A549 (cell line): Measurements from ENCODE around the gene LCN12. TPM values are rescaled to one million over a fixed set of nuclear protein-coding genes. Genes with fewer than 3 reads are reported as not detected.
A peak's percentile ranks its signal among the peaks of the same experiment; 100 is the strongest.

ENCODE experiments used
- ATAC-seq, 2 experiments: fragments of 200-7000 bp in 1 of 2; fragments of >200 bp in 1 of 2; cut with Nextera tagmentation in 1 of 2; cut with Tn5 transposase in 1 of 2; 3 replicates each; pipeline versions ENCODE4 v1.8.0 to v1.9.1; 2018 to 2020; ENCODE audit warnings: mild to moderate bottlenecking in 1 of 2, moderate library complexity in 1 of 2
- CTCF ChIA-PET: fragments of 300-600 bp; sonication (Branson Sonifier 250); formaldehyde crosslinking; extraction: SDS; loops from one replicate; lab custom pipeline; 2021; ENCODE audit warnings: antibody characterized with exemption, inconsistent platforms; lab: Yijun Ruan, JAX
- POLR2A ChIA-PET: fragments of 350-600 bp; formaldehyde crosslinking; extraction: SDS; loops from one replicate; lab custom pipeline; 2021; ENCODE audit warnings: antibody characterized with exemption, inconsistent platforms; lab: Yijun Ruan, JAX
- DNase-seq, 2 experiments: peaks; one replicate each; pipeline versions ENCODE4 v3.0.0 to v3.0.0-alpha.2; 2011 to 2016; ENCODE audit warnings: low read depth in 1 of 2, low spot score in 1 of 2
- FAIRE-seq: peaks from 2 replicates; lab custom pipeline; 2011; peaks lifted over from hg19 to GRCh38; lab: Jason Lieb, UNC
- H3K27ac ChIP-seq, 2 experiments: fragments of >200 bp; sonication (Bioruptor Twin); formaldehyde crosslinking; 3 replicates each; pipeline ENCODE4 v1.5.1; 2016 to 2017
- H3K4me1 ChIP-seq: fragments of >200 bp; sonication (Bioruptor Twin); formaldehyde crosslinking; 3 replicates; pipeline ENCODE4 v1.6.1; 2016
- H3K4me2 ChIP-seq: fragments of >200 bp; sonication (Bioruptor Twin); formaldehyde crosslinking; 3 replicates; pipeline ENCODE4 v1.6.1; 2016
- H3K4me3 ChIP-seq: fragments of >200 bp; sonication (Bioruptor Twin); formaldehyde crosslinking; 3 replicates; pipeline ENCODE4 v1.5.1; 2016
- H3K9me3 ChIP-seq: fragments of >200 bp; sonication (Bioruptor Twin); formaldehyde crosslinking; 3 replicates; pipeline ENCODE4 v1.6.1; 2016
- CBX8 ChIP-seq: fragments of 200-600 bp; sonication (generic); IDR thresholded peaks from 2 replicates; pipeline ENCODE4 v1.6.1; 2016
- CHD2 ChIP-seq: fragments of 150-350 bp; IDR thresholded peaks from 2 replicates; pipeline ENCODE4 v1.6.1; 2014; ENCODE audit warnings: low read length; ENCODE audit not compliant: partially characterized antibody
- EHMT2 ChIP-seq: fragments of 200-600 bp; sonication (generic); IDR thresholded peaks from 2 replicates; pipeline ENCODE4 v1.6.1; 2016; ENCODE audit warnings: antibody characterized with exemption, low read depth, mild to moderate bottlenecking, moderate library complexity
- EP300 ChIP-seq, 2 experiments: fragments of >200 bp; sonication (Bioruptor Twin); formaldehyde crosslinking; IDR thresholded peaks; 2 replicates in 1 of 2; 3 replicates in 1 of 2; pipeline ENCODE4 v1.6.1; 2016 to 2017
- FOSB ChIP-seq: fragments of 250-450 bp; sonication (Bioruptor Pico); IDR thresholded peaks from 2 replicates; pipeline ENCODE4 v1.5.0; 2020; ENCODE audit warnings: mild to moderate bottlenecking, moderate library complexity
- GATA3 ChIP-seq: IDR thresholded peaks from 2 replicates; pipeline ENCODE4 v1.6.1; 2012; ENCODE audit warnings: borderline replicate concordance
- KDM1A ChIP-seq: fragments of 200-600 bp; sonication (generic); IDR thresholded peaks from 2 replicates; pipeline ENCODE4 v1.6.1; 2016; ENCODE audit warnings: low read depth, mild to moderate bottlenecking
- KDM5A ChIP-seq: fragments of 200-600 bp; sonication (generic); IDR thresholded peaks from 2 replicates; pipeline ENCODE4 v1.6.1; 2016; ENCODE audit warnings: antibody characterized with exemption, mild to moderate bottlenecking
- MAFK ChIP-seq: fragments of 450-650 bp; IDR thresholded peaks from 2 replicates; pipeline ENCODE4 v1.6.1; 2014; ENCODE audit not compliant: partially characterized antibody
- MAZ ChIP-seq: fragments of 150-350 bp; IDR thresholded peaks from 2 replicates; pipeline ENCODE4 v1.6.1; 2014; ENCODE audit warnings: antibody characterized with exemption, low read depth, low read length, borderline replicate concordance
- NFE2L2 ChIP-seq: fragments of 150-350 bp; conservative IDR thresholded peaks from 2 replicates; pipeline ENCODE4 v1.6.1; 2014; ENCODE audit warnings: low read length
- NR3C1 ChIP-seq: fragments of >200 bp; sonication (Bioruptor Twin); formaldehyde crosslinking; IDR thresholded peaks from 3 replicates; pipeline ENCODE4 v1.6.1; 2017
- PHF8 ChIP-seq: fragments of 200-600 bp; sonication (generic); IDR thresholded peaks from 2 replicates; pipeline ENCODE4 v1.6.1; 2016; ENCODE audit warnings: low read depth, mild to moderate bottlenecking, antibody characterized with exemption, moderate library complexity, borderline replicate concordance
- POLR2AphosphoS2 ChIP-seq: conservative IDR thresholded peaks from 2 replicates; pipeline ENCODE4 v1.6.1; 2012; ENCODE audit warnings: low read length, improper control_type of control experiment, inconsistent platforms
- RCOR1 ChIP-seq: fragments of 150-350 bp; IDR thresholded peaks from 2 replicates; pipeline ENCODE4 v1.6.1; 2014; ENCODE audit warnings: antibody characterized with exemption, low read length, low read depth
- TFCP2L1 ChIP-seq: fragments of 250-450 bp; sonication (Bioruptor Pico); IDR thresholded peaks from 2 replicates; pipeline ENCODE4 v1.5.0; 2021; ENCODE audit warnings: mild to moderate bottlenecking
- WGBS: methylation state at CpG from one replicate; pipeline ENCODE4 v1.1.6; 2017; ENCODE audit errors: missing lambda C conversion rate; 5-methylcytosine and 5-hydroxymethylcytosine counted together
- polyA plus RNA-seq, 4 experiments: library from polyadenylated mRNA; depleted of rRNA in 3 of 4; stranded (reverse); fragments of >200 nt; fragmentation: RNase III in 1 of 4; extraction: RNeasy Plus Mini Kit Qiagen cat#74134 plus additional on column Dnase treatment in 1 of 4; gene quantifications; 2 replicates in 3 of 4; 3 replicates in 1 of 4; pipeline ENCODE4 v1.2.3, GENCODE V29; 2011 to 2017
- TF ChIP-seq, protein P1 (sequence below): fragments of 200-600 bp; sonication (generic); IDR thresholded peaks from 2 replicates; pipeline ENCODE4 v1.6.1; 2016; ENCODE audit warnings: antibody characterized with exemption, mild to moderate bottlenecking, moderate library complexity
- TF ChIP-seq, protein P2 (sequence below): fragments of 250-450 bp; sonication (Bioruptor Pico); IDR thresholded peaks from 2 replicates; pipeline ENCODE4 v1.5.0; 2021; ENCODE audit warnings: mild to moderate bottlenecking, moderate library complexity, borderline replicate concordance

LCN12 gene
- polyA plus RNA-seq, 2 of the 4 experiments (the other 2 are of a cell fraction), result 0.74 to 3.0 TPM

DNA sequence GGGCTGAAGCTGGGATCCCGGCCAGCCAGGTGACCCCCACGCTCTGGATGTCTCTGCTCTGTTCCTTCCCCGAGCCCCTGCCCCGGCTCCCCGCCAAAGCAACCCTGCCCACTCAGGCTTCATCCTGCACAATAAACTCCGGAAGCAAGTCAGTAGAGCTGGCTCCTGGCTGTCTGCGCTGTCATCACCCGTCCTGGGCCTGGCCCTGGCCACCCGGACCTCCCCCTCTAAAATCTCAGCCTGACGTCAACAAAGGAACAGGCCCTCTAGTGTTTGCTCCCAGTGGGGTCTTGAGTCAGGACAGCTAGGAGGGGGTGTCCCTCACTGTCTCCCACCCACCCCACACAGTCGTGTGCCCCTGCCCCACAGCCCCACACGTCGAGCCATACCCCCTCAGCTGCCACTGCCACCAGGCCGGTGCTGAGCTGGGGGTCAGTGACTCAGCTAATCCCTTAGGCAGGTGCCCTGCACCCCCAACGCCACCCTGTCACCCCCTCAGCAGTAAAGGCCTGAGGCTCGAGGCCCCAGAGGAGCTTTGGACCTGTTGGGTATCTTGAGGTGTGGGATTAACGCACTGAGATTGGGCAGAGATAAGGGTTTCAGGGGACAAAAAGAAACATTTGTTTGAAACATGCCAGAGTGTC is 29.6 kb downstream of the LCN12 start (continued):
- TF ChIP-seq, protein P1, sequence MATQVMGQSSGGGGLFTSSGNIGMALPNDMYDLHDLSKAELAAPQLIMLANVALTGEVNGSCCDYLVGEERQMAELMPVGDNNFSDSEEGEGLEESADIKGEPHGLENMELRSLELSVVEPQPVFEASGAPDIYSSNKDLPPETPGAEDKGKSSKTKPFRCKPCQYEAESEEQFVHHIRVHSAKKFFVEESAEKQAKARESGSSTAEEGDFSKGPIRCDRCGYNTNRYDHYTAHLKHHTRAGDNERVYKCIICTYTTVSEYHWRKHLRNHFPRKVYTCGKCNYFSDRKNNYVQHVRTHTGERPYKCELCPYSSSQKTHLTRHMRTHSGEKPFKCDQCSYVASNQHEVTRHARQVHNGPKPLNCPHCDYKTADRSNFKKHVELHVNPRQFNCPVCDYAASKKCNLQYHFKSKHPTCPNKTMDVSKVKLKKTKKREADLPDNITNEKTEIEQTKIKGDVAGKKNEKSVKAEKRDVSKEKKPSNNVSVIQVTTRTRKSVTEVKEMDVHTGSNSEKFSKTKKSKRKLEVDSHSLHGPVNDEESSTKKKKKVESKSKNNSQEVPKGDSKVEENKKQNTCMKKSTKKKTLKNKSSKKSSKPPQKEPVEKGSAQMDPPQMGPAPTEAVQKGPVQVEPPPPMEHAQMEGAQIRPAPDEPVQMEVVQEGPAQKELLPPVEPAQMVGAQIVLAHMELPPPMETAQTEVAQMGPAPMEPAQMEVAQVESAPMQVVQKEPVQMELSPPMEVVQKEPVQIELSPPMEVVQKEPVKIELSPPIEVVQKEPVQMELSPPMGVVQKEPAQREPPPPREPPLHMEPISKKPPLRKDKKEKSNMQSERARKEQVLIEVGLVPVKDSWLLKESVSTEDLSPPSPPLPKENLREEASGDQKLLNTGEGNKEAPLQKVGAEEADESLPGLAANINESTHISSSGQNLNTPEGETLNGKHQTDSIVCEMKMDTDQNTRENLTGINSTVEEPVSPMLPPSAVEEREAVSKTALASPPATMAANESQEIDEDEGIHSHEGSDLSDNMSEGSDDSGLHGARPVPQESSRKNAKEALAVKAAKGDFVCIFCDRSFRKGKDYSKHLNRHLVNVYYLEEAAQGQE, result no peak

DNA sequence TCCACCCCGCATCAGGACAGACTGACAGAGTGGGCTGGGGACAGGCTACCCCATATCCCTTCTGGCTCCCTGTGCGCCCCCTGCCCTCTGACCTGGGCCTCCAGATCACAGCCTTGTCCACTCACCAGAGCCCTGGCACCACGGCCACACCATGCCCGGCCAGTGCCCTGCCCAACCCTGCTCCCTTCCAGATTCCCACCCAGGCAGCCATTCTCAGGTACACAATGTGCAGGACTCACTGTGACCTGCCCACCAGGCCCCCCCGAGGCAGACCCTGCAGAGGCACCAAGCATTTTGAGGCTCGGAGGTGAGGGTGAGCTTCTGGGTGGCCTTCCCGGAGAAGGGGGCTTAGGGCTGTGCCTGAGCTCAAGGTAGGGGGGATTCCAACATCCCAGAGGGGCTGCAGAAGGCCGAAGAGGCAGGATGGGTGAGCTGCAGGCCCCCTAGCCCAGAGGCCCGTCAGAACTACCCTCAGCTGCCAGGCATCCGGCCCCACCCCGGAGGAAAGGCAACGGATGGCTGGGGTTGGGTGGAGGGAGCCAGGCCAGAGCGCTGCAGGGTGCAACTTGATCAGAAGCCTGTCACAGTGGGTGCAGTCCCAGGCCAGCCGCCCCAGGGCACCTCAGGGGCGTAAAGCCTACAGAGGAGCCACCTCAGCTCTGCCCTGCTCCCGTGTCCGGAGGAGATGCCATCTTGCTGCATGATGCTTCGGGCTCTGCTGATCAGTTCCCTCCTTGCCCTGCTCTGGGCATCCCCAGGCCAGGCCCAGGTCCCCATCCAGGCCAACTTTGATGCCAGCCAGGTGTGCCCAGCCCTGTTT is 30.4 kb downstream of the LCN12 start, which contains the start of gene LCNL1:
LCNL1 (plus strand) TSS at position 762 of the 820 bp plus-strand sequence. CDS start 594 bp downstream, outside the sequence.
- CTCF ChIA-PET, result interaction anchor here (0.7 to 1.6 kb wide), 5 partner anchors 11 to 82 kb away, joined by 3 to 9 read pairs (median 3); partner anchors contain the start of gene C8G
- Histone ChIP-seq H3K4me1 (peaks cover 4% of the 10 kb centered on the region; the same call in 1 of the 3 replicates), H3K4me3 (no peak within 1 kb of the TSS), H3K27ac (peak within 1 kb of the TSS in 1 of 2 experiments; percentile 40; a peak in 2 of 6 replicates), H3K4me2 (no peak within 1 kb of the TSS), H3K9me3 (no peaks in the 10 kb centered on the region)
- ATAC-seq (no peak), FAIRE-seq (no peak), DNase-seq (no peak)
- 74% methylated on average over 18 of the region's 18 CpGs for WGBS
- POLR2A ChIA-PET, result interaction anchor here (2.1 kb wide), 1 partner anchor 9 kb away, joined by 7 read pairs; the partner anchor contains the start of gene PAXX
- TF ChIP-seq EHMT2 (no peak), KDM5A (no peak)
- TF ChIP-seq, protein P2, sequence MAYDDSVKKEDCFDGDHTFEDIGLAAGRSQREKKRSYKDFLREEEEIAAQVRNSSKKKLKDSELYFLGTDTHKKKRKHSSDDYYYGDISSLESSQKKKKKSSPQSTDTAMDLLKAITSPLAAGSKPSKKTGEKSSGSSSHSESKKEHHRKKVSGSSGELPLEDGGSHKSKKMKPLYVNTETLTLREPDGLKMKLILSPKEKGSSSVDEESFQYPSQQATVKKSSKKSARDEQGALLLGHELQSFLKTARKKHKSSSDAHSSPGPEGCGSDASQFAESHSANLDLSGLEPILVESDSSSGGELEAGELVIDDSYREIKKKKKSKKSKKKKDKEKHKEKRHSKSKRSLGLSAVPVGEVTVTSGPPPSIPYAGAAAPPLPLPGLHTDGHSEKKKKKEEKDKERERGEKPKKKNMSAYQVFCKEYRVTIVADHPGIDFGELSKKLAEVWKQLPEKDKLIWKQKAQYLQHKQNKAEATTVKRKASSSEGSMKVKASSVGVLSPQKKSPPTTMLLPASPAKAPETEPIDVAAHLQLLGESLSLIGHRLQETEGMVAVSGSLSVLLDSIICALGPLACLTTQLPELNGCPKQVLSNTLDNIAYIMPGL (CRISPR knock-in tag), result no peak

DNA sequence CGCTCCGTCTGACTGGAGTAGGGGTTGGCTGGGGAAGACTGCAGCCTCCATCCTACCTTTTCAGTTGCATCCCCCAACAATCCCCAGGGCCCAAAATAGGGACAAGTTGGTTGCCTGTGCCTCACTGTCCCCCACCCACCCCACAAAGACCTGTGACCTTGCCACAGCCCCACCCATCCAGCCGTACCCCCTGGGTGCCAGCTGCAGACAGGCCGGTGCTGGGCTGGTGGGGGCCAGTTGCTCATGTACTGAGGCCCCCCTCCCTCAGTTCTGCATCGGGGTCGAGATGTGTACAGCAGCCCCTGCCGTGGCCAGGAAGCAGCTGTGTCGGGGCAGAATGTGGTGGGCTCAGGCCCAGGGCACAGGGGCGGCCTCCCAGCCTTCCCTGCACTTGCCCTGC is 31.1 kb downstream of the LCN12 start:
- Histone ChIP-seq H3K4me2 (no peak overlapping the region), H3K4me1 (no peaks in the 10 kb centered on the region), H3K9me3 (no peaks in the 10 kb centered on the region), H3K4me3 (no peak overlapping the region), H3K27ac (no peak overlapping the region)
- ChIA-PET CTCF (interaction anchor here (1.0 kb wide), 1 partner anchor 32 kb away, joined by 3 read pairs; no protein-coding TSS in a partner anchor), POLR2A (no interaction called here)
- ATAC-seq, result no peak
- DNase-seq, result no peak
- no peak for FAIRE-seq
- no peak for TF ChIP-seq KDM1A
- TF ChIP-seq NFE2L2, result no peak
- TF ChIP-seq MAFK, result no peak
- no peak for TF ChIP-seq POLR2AphosphoS2
- TF ChIP-seq TFCP2L1 (CRISPR knock-in tag), result no peak
- no peak for TF ChIP-seq GATA3
- TF ChIP-seq FOSB (CRISPR knock-in tag), result no peak
- 78% methylated on average over 8 of the region's 9 CpGs for WGBS

DNA sequence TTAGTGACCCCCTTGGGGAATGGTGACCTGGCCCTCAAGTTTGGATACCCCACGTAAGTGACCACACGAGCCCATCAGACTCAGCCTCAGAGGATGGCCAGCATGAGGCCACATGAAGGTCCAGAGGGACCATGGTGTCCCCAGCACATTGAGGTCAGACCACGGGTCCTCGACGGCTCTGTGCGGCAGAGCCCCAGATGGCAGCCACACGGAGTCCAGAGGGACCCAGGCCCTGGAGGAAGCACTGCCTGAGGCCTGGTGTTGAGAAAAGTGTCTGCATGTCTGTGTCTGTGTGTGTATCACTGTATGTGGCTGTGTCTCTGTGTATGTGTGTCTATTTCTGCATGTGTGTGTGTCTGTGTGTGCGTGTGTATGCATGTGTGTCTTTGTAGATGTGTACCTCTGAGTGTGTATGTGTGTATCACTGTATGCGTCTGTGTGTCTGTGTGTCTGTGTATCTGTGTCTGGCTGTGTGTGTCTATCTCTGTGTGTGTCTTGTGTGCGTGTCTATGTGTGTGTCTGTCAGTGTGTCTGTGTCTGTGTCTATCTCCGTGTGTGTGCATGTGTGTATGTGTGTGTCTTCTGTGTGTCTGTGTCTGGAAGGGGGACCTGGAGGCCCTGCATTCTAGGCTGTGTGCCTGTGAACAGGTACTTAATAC is 31.7 kb downstream of the LCN12 start:
- WGBS, result 83% methylated on average over 11 of the region's 11 CpGs
- H3K4me3 ChIP-seq, result no peak overlapping the region
- DNase-seq (no peak), ATAC-seq (no peak), FAIRE-seq (no peak)
- no peak overlapping the region for H3K27ac ChIP-seq
- no peaks in the 10 kb centered on the region for H3K9me3 ChIP-seq
- ChIA-PET CTCF (no interaction called here), POLR2A (no interaction called here)
- H3K4me2 ChIP-seq, result no peak overlapping the region
- H3K4me1 ChIP-seq, result no peaks in the 10 kb centered on the region
- no peak for TF ChIP-seq TFCP2L1 (CRISPR knock-in tag)
- TF ChIP-seq, protein P1, result no peak
- no peak for TF ChIP-seq RCOR1
- TF ChIP-seq MAZ, result no peak
- no peak for TF ChIP-seq NR3C1
- no peak for TF ChIP-seq CBX8
- TF ChIP-seq PHF8, result no peak
- no peak for TF ChIP-seq CHD2
- TF ChIP-seq EP300 (IDR thresholded peaks at IDR 0.05), result no peak
